Hepatic stellate cell (primary cell): ENCODE data around the gene CMSS1.
"Not testable (repeated sequence)": the region's sequence is repeated elsewhere in the genome, so short reads cannot be mapped to it uniquely, and the experiment has no call there.

Experiments
- DNase-seq: peaks from one replicate; pipeline ENCODE4 v3.0.0; 2011; ENCODE audit warnings: low spot score

Gene CMSS1

GRCh38 chr3:100027321-100027720, 209.7 kb downstream of the CMSS1 start:
- no peak for DNase-seq

GRCh38 chr3:100029052-100029451, 211.4 kb downstream of the CMSS1 start:
- DNase-seq: no peak

GRCh38 chr3:100029689-100030088, 212.0 kb downstream of the CMSS1 start:
- no peak for DNase-seq

GRCh38 chr3:100030346-100030745, 212.7 kb downstream of the CMSS1 start:
- no peak for DNase-seq

- DNase-seq: no peak
Measured at GRCh38 chr3:100030914-100031425, 213.3 kb downstream of the CMSS1 start.

- peak; percentile 24 for DNase-seq
Measured at GRCh38 chr3:100032243-100032642, 214.6 kb downstream of the CMSS1 start.

- DNase-seq: no peak
Measured at GRCh38 chr3:100033184-100033583, 215.5 kb downstream of the CMSS1 start.

- DNase-seq: no peak
Measured at GRCh38 chr3:100033903-100034471, 216.3 kb downstream of the CMSS1 start.

- DNase-seq: no peak
Measured at GRCh38 chr3:100039075-100039474, 221.4 kb downstream of the CMSS1 start.

GRCh38 chr3:100040451-100041225, 223.0 kb downstream of the CMSS1 start:
- DNase-seq: no peak

GRCh38 chr3:100041328-100041749, 223.7 kb downstream of the CMSS1 start:
- DNase-seq: no peak

GRCh38 chr3:100042166-100042981, 224.7 kb downstream of the CMSS1 start:
- DNase-seq: no peak

GRCh38 chr3:100043271-100043670, 225.6 kb downstream of the CMSS1 start:
- no peak for DNase-seq

GRCh38 chr3:100044369-100044768, 226.7 kb downstream of the CMSS1 start:
- no peak for DNase-seq

GRCh38 chr3:100045696-100046095, 228.0 kb downstream of the CMSS1 start:
- DNase-seq: peak; percentile 31

- no peak for DNase-seq
Measured at GRCh38 chr3:100046986-100047385, 229.3 kb downstream of the CMSS1 start.

GRCh38 chr3:100047455-100048141, 229.9 kb downstream of the CMSS1 start:
- DNase-seq: peak; percentile 41

GRCh38 chr3:100048248-100048647, 230.6 kb downstream of the CMSS1 start:
- DNase-seq: no peak

GRCh38 chr3:100051513-100051912, 233.9 kb downstream of the CMSS1 start:
- not testable (repeated sequence) for DNase-seq

- DNase-seq: no peak
Measured at GRCh38 chr3:100053951-100054620, 236.4 kb downstream of the CMSS1 start.
